HTR-8/SVneo (cell line): ENCODE data around the gene GFPT2.

Experiments
- DNase-seq: peaks from one replicate; pipeline ENCODE4 v3.0.0; 2011; ENCODE audit warnings: low spot score, mixed read lengths; ENCODE audit not compliant: insufficient read length
- FAIRE-seq: peaks from 2 replicates; lab custom pipeline; 2011; peaks lifted over from hg19 to GRCh38; lab: Jason Lieb, UNC

Gene GFPT2

DNA sequence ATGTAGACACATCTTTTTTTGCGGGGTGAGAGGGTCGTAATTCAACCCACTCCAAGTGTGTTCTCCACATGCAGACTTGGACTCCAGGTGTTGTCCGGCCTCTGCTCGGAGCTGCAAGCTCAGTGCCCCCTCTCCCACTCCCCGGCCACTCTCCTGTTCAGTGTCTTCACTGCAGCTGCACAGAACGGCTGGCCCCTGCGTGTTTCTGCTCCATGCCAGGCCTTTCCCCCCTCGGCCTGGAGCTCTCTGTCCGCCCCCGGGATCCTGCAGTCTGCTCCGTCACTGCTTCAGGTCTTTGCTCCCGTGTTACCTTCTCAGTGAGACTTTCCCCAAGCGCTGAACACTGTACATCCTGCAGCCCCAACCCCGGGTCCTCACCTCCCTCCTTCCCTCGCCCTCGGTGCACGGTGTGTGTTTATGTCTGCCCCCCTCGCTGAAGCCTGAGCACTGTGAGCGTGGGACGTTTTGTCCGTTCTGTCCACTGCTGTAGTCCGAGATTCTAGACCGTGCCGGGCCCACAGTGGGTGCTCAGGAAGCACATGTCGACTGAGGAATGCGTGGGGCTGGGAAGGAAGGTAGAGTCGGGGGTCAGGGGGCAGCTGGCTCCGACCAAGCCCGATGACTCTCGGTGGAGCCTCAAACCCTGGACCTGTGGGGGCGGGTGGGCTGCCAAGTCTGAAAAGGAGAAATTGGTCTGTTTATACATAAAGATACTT, 26.4 kb upstream of the GFPT2 start:
- FAIRE-seq (no peak), DNase-seq (no peak)

DNA sequence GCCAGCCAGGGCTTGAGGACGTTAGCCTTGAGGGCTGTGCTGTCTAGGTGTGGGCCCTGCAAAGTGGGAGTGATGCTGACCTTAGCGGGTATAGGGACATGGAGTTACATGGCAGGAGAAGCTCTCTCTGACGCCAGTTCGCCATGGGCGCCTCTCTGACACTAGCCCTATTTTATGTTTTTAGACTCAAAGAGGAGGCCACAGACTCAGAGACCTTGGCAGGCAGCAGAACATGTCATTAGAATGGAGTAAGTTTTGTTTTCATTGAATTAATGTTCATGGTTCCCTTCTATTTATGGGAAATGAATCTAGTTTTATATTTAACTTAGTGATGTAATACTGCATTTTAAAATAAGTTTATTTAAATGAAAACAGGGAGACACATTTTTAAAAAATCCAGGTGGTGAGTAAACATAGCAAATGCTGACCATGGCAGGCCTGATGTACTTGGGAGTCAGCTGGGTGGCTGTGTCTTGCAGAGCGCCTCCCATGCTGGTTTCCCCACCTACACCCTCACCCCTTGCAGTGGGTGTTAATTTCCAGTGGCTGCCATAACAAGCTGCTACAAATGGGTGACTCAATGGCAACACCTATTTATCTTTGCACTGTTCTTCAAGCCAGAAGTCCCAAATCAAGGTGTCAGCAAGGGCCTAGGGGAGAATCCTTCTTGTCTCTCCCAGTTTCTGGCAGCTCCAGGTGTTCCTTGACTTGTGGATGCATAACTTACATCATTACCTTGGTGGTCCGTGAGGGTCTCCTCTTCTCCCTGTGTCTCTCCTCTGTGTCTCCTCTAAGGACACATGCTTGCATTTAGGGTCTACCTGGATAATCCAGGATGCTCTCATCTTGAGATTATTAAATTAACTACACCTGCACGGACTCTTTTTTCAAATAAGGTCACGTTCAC, 25.6 kb upstream of the GFPT2 start:
- FAIRE-seq (no peak), DNase-seq (no peak)

DNA sequence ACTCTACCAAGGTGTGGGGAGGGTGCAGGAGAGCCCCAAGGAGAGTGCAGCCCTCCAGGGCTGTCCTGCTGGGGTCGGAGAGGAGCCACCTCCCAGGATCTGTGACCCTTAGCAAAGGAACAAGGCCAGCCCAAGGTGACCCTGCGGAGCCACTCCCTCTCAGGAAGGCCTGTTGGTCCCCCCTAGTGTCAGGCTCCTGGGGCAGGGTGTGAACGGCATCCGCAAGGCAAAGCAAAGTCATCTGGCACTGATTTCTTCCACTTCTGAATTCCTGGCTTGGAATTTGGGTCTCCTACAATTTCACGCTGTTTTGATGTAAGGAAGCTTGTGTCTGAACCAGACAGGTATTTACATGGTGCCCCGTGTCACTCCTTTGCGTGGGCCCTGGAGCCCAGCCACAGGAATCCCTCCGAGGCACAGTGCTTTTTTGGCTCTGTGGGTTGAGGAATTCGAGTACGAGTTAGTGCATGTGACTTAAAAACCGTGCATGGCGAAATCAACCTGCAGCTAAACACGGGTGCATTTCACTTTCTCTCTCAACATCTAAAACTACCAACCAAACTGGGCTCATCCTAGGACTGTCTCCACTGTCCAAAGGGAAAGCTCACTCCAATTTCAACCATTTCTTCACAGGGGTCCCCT, 24.5 kb upstream of the GFPT2 start:
- FAIRE-seq: no peak

DNA sequence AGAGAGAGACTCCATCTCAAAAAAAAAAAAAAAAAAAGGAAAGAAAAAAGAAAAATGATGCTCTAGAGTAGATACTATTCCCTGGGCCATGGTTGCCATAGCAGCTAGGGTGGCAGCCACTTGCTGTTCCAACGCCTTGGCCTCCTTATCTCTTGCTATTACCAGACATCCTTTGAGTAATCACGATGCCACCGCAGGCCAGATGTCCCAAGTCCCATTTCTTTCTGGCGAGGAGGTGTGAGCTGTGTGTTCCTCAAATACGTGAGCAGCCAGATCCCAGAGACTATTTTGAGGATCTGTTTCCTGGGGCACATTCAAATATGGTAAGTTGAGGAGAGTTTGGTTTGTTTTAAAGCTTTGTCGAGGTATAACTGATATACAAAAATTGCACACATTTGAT, 23.4 kb upstream of the GFPT2 start:
- DNase-seq (no peak), FAIRE-seq (no peak)

More for the DNA sequence above, 24.5 kb upstream of the GFPT2 start:
- no peak for DNase-seq

DNA sequence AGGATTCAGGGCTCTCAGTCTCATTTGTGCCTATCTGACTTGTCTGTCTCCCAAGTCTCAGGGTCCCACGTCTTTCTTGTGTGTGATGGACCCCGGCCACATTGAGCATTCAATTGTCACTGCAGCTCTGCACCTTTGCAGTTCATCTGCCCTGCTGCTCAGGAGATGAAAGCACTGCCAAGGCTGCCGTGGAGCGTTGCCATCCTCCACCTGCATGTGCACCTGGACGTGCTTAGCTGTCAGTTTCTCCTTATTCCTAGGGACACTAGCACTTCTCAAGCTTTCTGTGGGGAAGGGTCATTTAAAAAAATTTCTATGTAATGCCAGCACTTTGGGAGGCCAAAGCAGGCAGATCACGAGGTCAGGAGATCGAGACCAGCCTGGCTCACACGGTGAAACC, 22.8 kb upstream of the GFPT2 start:
- DNase-seq (no peak), FAIRE-seq (no peak)

DNA sequence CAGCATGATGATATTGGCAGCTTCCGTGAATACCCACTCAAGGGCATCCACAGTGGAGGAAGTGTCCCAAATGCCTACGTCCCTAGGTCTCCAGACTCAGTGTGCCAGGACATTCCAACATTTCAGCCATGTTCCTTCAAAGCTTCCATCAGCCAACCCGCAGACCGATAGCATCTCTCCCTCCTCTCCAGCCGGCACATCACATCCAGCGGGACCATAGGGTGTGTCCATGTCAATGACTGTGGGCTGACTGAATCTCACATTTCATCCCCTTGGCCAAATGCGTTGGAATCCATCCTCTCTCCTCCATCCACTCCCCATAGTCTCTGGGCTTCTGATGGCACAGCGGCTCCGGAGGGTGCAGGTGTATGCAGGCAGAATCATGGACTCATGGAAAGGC, 22.2 kb upstream of the GFPT2 start:
- FAIRE-seq (no peak), DNase-seq (no peak)

DNA sequence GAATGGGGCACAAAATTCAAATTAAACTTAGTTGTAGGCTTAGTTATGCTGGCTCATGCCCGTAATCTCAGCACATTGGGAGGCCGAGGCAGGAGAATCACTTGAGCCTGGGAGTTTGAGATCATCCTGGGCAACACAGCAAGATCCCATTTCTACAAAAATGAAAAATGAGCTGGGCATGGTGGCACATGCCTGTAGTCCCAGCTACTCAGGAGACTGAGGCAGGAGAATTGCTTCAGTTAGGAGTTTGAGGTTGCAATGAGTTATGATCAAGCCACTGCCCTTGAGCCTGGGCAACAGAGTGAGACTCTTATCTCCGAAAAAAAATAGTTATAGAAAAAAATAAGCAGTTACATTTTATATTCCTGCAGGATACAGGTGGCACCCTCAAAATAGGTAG, 20.7 kb upstream of the GFPT2 start:
- FAIRE-seq (no peak), DNase-seq (no peak)

DNA sequence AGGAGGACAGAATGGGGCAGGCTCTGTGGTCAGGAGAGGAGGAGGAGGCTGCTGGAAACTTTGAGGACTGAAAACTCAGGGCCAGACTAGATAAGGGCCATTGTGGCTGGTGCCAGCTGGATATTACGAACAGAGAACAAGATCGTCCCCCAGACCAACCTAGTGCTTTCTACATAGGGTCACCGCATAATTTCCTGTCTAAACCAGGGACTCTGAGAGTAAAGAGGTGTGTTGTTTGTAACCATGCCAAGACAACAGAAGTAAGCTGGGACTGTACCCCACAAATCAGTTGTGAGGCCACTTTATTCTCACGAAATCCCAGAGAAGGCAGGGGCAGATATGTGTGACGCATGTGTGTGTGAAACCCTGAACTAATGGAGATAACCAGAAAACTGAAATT, 20.3 kb upstream of the GFPT2 start:
- DNase-seq (no peak), FAIRE-seq (no peak)

DNA sequence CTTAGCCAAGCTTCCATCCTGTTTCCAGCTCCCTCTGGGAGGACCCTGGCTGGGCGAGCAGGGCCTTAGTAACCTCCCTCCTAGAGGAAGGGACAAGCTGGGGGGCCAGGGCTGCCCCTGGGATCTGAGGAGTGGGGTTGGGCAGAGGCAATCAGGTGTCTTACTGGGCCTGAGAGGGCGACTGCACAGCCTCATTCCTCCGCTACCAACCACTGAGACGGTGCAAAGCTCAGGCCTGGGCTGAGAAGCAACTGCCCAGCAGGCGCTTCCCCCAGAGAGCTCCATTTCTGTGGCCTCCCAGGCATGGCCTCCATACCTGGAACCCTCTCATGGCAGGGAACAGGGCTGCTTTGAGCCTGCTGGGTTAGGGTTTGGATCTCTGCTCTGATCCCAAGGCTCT, 18.8 kb upstream of the GFPT2 start:
- FAIRE-seq (no peak), DNase-seq (no peak)

DNA sequence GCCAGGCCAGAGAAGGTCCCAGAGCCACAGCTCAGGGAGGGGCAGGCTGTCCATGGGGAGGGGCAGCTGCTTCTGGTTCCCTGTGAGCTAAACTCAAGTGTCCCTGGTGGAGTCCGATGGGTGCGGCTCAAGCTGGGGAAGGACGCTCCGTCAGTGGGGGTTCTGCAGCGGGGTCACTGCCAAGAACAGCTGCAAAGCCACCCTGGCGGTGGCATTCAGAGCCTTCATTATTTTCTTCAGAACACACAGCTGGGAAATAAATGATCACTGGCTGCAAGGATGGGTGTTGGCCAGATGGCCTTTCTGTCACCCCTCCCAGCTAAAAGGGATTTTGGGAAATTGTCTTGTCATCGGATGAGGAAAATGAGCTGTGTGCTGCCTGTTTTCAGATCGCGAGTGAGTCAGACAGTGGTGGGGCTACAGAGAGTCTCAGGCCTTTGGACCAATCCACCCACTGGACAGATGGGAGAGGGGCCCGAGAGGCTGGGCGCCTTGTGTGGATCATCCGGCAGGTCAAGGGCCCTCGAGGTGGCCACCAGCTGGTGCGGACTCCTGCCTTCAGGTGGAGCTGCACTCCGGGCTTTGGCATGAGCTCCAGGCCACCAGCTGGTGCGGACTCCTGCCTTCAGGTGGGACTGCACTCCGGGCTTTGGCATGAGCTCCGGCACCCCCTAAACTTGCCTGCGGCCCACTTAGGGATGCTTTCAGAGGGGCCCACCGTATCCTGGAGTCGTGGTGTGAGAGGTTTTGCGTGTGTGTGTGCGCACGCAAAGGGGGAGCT, 17.9 kb upstream of the GFPT2 start:
- no peak for FAIRE-seq
- no peak for DNase-seq

DNA sequence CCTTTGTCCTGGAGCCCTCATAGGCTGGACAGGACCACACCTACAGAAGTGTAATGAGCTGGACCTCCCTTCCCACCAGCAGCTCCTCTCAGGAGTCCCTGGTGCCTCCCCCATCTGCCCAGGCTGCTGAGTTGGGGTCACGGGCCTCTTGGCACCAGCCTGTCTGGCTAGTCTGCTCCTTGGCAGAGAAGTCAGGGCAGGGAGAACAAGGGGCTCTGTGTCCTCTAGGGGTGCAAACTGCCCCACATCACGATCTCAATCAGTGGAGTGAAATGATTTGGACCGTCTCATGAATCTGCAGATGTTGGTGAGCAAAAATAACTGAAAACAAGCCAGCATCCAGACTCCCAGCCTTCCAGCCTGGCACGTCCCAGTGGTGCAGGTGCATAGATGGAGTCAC, 14.9 kb upstream of the GFPT2 start:
- no peak for FAIRE-seq

DNA sequence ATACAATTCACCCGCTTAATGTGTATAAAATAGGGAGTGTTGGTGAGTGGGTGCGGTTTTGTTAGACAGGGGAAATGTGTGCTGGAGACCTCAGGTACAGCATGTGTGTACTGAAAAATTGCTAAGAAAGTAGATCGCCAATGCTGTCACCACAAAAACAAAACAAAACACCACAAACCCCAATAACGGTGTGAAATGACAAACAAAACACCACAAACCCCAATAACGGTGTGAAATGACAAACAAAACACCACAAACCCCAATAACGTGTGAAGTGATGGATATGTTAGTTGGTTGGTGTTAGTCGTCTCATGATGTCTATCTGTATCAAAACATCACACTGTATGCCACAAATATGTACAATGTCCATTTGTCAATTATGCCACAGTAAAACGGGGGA, 14.2 kb upstream of the GFPT2 start:
- no peak for DNase-seq
- peak; percentile 70 for FAIRE-seq

More for the DNA sequence above, 14.9 kb upstream of the GFPT2 start:
- no peak for DNase-seq

DNA sequence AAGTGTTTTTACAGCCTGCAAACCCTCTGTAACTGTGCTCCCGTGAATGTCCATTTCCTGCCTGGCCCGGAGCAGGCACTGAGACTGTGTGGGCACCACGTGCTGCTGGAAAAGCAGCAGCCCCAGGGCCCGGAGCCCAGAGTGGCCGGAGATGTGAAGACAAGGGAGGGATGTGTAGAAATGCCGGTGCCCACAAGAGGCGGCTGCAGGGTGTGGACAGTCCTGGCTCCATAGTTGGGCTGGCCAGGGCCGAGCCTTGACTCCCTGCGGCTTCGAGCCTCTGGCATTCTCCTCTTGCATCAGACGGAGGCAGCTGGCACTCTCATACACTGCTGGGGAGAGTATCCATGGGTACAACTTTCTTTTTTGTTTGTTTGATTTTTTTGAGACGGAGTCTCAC, 13.2 kb upstream of the GFPT2 start:
- DNase-seq (no peak), FAIRE-seq (no peak)

DNA sequence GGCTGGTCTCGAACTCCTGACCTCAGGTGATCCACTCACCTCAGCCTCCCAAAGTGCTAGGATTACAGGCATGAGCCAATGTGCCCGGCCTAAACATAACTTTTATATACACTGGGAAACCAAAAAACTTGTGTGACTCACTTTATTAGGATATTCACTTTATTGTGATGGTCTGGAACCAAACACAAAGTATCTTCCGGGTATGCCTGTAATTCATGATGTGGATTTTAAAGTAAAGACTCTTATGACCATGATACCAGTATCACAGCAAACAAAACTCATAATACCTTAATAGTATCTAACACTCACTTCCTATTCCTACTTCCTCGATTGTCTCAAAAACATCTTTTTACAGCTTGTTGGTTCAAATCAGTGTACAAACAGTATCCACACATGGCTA, 12.7 kb upstream of the GFPT2 start:
- FAIRE-seq: no peak
- no peak for DNase-seq

DNA sequence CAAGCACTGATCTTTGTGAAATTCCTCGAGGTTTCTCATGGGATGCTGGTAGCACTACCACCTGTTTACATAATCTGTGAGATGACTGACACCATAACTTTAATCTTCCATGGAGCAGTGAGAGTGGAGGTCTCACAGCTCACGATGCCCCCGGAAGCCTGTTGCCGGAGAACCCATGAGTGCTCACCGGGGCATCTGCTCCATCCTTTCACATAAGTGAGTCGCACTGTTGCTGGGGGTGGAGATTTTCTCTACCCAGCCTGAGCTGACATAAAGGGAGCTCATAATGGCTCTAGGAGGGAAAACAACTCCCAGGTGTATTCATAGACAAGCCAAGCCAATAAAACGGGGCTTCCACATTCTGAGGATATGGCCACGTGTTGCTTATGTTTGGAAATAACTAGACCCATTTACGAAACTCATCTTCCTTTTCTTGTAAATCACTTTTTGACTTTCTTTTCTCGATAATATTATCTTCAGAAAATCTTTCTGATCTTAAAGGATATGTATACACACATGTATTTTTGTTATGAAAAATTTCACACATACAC, 11.2 kb upstream of the GFPT2 start:
- FAIRE-seq: no peak
- no peak for DNase-seq

DNA sequence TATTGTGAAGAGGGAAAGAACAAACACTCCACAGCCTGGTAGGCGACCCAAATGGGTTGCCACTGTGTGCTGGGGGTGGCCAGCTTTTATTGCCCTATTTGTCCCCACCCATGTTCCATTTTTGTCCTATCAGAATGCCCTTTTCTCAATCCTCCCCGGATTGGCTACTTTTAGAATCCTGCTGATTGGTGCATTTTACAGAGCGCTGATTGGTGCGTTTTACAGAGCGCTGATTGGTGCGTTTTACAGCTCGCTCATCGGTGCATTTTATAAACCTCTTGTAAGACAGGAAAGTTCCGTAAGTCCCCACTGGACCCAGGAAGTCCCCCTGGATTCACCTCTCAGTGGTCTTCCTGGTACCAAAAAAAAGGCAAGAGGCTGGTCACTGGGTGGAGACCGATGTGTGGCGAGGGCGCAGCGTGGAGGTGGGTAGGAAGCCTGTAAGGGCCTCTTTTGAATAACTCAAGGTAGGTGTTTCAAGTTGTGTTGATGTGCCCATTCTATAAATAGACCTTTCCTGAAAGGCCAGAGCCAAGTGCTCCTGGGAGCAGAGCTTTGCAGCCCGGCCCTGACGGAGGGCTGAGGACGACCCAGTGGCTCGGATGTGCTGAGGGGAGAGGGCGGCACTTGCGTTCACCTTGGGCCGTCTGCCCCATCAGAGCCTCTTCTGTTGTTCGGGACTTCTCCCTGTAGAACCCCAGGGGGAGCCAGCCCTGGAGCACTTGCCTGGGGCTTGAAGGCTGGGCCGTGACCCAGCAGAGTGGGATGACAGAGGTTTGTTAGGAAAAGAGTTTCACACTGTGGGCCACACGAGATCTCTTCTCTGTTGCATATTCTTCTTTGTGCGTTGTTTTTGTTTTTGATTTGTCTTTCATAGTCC, 7.2 kb upstream of the GFPT2 start:
- DNase-seq (no peak), FAIRE-seq (no peak)

DNA sequence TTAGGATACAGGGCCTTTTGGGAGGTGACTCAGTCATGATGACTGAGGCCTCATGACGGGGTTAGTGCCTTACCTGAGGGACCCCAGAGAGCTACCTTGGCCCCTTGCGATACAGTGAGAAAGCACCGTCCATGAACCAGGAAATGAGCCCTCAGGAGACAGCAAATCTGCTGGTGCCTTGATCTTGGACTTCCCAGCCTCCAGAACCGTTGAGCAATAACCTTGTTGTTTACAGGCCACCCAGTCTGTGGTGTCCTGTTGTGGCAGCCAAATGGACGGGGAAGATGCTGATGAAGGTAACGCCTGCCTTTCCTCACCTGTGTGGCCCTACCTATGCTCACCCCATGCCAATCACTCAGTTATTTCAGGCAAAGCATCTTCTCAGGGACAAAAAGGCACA, 5.6 kb upstream of the GFPT2 start:
- FAIRE-seq: no peak
- DNase-seq: no peak

DNA sequence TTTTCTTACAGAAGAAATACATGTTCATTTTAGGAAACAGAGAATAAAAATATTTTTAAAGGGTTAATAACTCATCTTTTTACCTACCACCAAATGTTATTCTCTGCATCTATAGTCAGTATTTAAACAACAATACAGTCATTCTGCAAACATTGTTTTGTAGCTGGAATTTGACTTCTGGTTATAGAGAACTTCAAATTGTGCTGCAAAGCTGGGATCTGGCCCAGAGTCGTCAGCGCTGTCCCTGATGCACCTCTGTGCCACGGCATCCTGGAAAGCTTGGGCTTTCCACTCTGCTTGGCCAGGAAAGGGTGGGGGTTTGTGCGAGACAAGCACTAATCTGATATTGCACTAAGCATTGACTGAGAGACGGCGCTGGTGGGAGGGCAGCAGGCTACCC, 5.0 kb upstream of the GFPT2 start:
- no peak for DNase-seq
- FAIRE-seq: no peak

DNA sequence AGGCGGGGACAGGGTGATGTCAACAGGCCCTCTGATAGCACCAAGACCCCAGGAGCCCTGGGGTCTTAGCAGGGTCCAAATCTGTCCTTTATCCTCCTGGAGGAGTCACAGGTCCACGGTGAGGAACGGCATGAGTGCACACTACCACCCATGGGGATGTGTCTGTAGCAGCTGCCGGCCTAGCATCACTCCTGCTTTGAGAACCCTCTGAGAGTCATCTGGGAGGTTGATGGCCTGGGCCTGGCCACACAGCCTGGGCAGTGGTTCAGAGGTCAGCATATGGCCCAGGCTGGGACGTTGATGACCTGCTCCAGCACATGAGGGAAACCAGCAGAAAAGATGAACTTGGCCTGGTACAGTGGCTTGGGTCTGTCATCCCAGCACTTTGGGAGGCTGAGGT, 1.8 kb upstream of the GFPT2 start:
- DNase-seq (no peak), FAIRE-seq (no peak)
